GM19099 (cell line): ENCODE data around the gene DIAPH2.

Experiments
- POLR2A ChIP-seq: IDR thresholded peaks from 3 replicates; pipeline ENCODE4 v1.6.1; 2011; ENCODE audit warnings: low read depth; ENCODE audit not compliant: insufficient read length; ENCODE audit errors: extremely low read depth

The DIAPH2 gene

GRCh38 chrX:97308171-97308570 is 623.5 kb downstream of the DIAPH2 start:
- no peak for TF ChIP-seq POLR2A

GRCh38 chrX:97309487-97310116 is 625.0 kb downstream of the DIAPH2 start:
- no peak for TF ChIP-seq POLR2A

DNA sequence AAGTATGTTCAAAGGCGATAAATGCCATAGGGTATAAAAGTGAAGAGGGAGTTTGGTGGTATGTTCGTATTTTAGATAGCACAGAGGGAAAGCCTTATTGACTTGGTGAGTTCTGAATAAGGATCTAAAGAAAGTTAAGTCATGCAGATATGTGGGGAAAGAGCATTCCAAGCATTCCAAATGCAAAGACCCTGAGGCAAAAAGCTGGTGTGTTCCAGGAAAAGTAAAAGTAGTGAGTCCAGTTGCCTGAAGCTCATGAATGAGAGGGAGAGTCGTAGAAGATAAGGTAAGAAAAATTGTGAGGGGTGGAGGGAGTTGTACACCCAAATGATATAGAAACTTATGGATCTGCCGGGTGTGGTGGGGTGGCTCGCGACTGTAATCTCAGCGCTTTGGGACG is 625.7 kb downstream of the DIAPH2 start:
- no peak for TF ChIP-seq POLR2A

DNA sequence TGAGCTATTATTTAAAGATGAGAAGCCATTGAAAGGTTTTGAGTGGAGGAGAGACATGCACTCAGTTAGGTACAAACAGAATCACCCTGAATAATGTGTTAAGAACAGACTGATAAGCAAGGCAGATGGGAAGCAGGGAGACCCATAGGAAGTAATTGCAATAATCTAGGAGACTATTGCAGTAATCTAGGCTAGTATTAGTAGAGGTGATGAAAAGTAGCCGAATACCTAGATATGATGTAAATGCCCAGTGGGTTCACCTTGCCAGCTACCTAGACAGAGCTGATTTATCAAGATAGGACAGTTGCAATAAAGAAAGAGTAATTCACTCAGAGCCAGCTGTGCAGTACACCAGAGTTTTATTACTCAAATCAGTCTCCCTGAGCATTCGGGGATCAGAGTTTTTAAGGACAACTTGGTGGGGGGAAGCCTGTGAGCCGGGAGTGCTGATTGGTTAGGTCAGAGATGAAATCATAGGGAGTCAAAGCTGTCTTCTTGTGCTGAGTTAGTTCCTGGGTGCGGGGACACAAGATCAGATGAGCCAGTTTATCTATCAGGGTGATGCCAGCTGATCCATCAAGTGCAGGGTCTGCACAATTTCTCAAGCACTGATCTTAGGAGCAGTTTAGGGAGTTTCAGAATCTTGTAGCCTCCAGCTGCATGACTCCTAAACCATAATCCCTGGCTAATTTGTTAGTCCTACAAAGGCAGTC is 626.6 kb downstream of the DIAPH2 start:
- no peak for TF ChIP-seq POLR2A

- no peak for TF ChIP-seq POLR2A
Measured at GRCh38 chrX:97314345-97314744, 629.7 kb downstream of the DIAPH2 start.

GRCh38 chrX:97315939-97316338 is 631.3 kb downstream of the DIAPH2 start:
- TF ChIP-seq POLR2A, result no peak

DNA sequence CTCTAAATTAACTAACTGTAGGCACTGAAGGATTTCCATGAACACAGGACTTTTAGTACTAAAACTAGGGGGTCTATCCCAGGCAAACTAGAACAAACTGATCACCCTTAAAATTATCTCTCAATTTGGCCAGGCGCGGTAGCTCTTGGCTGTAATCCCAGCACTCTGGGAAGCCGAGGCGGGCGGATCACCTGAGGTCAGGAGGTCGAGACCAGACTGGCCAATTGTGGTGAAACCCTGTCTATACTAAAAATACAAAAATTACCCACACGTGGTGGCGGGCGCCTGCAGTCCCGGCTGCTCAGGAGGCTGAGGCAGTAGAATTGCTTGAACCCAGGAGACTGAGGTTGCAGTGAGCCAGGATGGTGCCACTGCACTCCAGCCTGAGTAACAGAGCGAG is 635.7 kb downstream of the DIAPH2 start:
- no peak for TF ChIP-seq POLR2A

- TF ChIP-seq POLR2A, result no peak
Measured at GRCh38 chrX:97322401-97322800, 637.8 kb downstream of the DIAPH2 start.

DNA sequence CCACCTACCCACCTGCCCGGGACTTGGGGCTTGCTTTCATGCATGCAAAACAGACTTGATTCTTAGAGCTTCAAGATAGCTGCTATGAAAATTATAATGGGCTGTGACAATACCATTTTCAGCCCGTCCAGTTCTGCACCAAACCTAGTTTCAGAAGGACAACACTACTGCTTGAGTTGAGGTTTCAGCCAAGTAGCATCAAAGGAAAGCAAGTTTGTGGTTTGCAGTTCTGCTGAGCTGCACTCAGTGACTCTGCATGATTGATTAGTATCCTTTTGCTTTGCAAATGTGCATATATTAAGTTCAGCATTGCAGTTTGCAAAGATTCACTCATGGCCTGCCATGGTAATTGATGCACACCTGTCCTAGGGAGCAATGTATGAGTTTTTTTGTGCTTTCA is 641.8 kb downstream of the DIAPH2 start:
- TF ChIP-seq POLR2A, result no peak

DNA sequence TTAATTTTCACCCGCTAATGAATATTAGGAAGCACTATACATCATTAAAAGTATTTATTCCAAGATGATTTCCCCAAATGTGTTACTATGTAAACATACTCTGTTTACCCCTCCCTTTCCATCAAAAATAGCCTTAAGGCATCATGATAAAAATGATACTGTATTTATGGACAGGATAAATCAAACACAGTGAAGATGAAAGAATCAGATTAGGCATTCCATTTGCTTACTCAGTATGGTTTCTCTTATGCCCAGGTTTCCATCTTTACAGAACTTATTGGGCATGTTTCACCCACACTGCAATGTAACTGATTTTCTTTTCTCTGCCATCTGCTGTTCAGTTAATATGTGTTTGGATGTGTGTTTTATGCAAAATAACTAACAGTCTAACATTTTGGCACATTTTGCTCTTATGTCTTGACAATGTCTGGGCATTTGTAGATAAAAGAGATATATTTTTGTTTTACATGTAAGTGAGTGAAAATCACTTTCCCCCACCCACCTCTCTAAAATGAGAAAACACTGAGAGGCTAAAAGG is 644.3 kb downstream of the DIAPH2 start:
- no peak for TF ChIP-seq POLR2A

DNA sequence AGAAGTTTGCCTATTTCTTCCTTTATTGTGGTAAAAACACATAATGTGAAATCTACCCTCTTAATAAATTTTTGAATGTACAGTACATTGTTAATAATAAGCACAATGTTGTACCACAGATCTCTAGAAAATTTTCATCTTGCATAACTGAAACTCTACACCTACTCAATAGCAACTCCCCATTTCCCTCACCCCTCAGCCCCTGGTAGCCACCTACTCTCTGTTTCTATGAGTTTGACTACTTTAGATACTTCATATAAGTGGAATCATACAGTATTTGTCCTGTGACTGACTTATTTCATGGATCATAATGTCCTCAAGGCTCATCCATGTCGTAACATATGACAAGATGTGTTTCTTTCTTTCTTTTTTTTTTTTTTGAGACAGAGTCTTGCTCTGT is 645.5 kb downstream of the DIAPH2 start:
- TF ChIP-seq POLR2A, result no peak

DNA sequence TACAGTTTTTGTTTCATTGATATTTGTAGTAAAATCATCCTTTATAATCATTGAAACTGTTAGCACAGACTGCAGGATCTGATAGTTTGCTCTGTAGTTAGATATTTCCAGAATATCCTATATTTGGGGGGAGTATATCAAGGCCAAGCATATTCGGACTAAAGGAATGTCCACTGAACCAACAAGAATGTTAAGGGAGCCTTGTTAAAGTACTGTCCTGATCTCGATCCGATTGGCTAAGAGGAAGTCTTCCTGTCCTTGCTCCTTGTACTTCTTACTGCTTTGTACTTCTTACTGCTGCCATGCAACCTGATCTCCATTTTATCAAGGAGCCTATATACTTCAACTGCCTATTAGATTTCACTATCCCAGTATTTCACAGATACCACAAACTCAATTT is 648.3 kb downstream of the DIAPH2 start:
- TF ChIP-seq POLR2A, result no peak

- no peak for TF ChIP-seq POLR2A
Measured at GRCh38 chrX:97334850-97335249, 650.2 kb downstream of the DIAPH2 start.

DNA sequence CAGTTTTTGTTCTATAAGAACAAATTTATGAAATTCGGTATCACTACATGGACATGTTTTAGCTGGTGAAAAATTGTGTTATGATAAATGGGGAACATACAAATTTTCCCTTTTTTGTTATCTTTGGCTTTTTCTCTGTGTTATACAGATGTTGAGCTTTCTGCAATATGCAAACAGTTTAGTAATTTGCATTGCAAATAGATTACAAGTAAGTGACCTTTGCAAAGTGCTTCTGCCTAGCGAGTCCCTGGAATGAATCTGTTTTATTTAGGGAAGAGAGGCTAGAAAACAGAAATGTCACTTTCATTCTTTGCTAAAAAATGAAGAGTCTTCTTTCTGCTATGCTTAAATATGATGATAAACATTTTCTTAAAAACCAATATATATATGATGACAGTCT is 660.1 kb downstream of the DIAPH2 start:
- TF ChIP-seq POLR2A, result no peak

GRCh38 chrX:97358941-97359340 is 674.3 kb downstream of the DIAPH2 start:
- TF ChIP-seq POLR2A, result no peak

GRCh38 chrX:97363843-97364242 is 679.2 kb downstream of the DIAPH2 start:
- TF ChIP-seq POLR2A, result no peak
